GM12874 (cell line): Measurements from ENCODE around the gene CLDN17.

Experiments
- TF ChIP-seq, protein P1 (sequence below): IDR thresholded peaks from 2 replicates; pipeline ENCODE4 v1.5.1; 2011; ENCODE audit warnings: low read depth, mild to moderate bottlenecking, control low read depth, low read length, moderate library complexity; ENCODE audit not compliant: insufficient read depth

Gene CLDN17

DNA sequence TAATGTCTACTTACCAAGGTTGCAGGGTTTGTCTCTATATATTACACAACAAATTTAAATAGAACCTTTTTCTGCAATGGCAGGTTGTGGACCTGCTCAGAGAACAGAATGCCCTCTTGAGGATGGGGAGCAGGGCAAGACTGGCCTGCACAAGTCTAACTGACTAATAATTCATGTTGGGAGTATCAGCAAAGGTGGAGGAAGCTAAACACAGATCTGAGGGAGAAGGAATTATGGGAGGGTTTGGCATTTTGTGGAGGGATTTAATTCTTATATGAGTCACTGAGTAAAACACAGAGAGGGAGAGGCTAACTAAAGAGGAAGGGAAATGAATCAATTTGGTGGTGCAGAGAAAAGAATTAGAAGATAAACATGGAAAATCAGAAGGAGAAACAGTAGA lies 40.0 kb downstream of the CLDN17 start:
- TF ChIP-seq, protein P1, sequence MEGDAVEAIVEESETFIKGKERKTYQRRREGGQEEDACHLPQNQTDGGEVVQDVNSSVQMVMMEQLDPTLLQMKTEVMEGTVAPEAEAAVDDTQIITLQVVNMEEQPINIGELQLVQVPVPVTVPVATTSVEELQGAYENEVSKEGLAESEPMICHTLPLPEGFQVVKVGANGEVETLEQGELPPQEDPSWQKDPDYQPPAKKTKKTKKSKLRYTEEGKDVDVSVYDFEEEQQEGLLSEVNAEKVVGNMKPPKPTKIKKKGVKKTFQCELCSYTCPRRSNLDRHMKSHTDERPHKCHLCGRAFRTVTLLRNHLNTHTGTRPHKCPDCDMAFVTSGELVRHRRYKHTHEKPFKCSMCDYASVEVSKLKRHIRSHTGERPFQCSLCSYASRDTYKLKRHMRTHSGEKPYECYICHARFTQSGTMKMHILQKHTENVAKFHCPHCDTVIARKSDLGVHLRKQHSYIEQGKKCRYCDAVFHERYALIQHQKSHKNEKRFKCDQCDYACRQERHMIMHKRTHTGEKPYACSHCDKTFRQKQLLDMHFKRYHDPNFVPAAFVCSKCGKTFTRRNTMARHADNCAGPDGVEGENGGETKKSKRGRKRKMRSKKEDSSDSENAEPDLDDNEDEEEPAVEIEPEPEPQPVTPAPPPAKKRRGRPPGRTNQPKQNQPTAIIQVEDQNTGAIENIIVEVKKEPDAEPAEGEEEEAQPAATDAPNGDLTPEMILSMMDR = no peak

DNA sequence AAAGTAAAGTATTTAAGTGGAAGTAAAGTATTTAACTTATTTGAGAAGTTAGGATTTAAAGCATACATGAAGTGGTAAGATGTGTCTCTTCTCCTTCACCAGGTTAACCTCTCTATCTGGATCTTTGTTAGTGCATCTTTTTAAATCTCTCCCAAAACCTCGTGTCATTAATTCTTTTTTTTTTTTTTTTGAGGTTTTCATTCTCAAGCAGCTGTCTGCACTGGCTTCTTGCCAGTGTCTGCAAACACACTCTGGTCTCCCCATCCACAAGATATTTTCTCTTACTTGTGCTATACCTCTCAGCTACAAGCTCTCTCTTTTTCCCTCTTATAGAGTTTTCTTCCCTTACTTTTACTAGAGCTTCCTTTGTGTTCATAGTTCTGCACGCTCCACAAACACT lies 49.0 kb downstream of the CLDN17 start:
- TF ChIP-seq, protein P1 = no peak

DNA sequence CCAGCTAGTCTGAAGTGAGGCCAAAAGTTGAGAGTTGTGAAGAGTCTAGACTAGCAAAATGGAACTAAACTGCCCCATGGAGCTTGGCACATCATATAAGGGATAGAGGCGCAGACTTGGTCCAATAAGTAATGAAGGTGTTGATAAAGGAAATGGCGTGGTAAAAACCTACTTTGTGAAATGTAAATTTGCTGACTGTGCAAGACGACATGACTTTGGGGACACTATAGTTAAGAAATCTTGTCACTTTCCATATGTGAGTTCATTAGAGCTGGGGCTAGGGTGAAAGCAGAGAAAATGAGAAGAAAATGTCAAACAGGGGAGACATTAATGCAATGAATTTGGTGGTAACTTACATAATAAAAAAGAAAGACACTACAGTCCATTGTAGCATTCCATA lies 50.1 kb downstream of the CLDN17 start:
- TF ChIP-seq, protein P1 = no peak
